ENCODE measurements around the gene CNDP2. TPM values are rescaled to one million over a fixed set of nuclear protein-coding genes. Genes with fewer than 3 reads are reported as not detected.
"Not testable (repeated sequence)": the region's sequence is repeated elsewhere in the genome, so short reads cannot be mapped to it uniquely, and the experiment has no call there.

CNDP2 gene
- total RNA-seq, 2 experiments from 2014 or later: 145 to 163 TPM

- POLR2A ChIA-PET: no interaction called here
- peaks cover 3% of the 10 kb centered on the region for H3K9me3 Mint-ChIP-seq
Observed at GRCh38 chr18:74546007-74546406, 49.8 kb downstream of the CNDP2 start.

GRCh38 chr18:74546751-74547530, 50.8 kb downstream of the CNDP2 start:
- H3K4me3 Mint-ChIP-seq: no peak overlapping the region
- H3K27ac Mint-ChIP-seq: no peak overlapping the region
- ChIA-PET POLR2A (no interaction called here), CTCF (interaction anchor here (0.7 kb wide), 1 partner anchor 28 kb away, joined by 3 read pairs; no protein-coding TSS in a partner anchor)
- H3K4me1 Mint-ChIP-seq: no peaks in the 10 kb centered on the region
- no peak for DNase-seq
- H3K9me3 Mint-ChIP-seq: peaks cover 3% of the 10 kb centered on the region
- no peaks in the 10 kb centered on the region for H3K36me3 Mint-ChIP-seq (ENCODE audit: low read depth)
- no peaks in the 10 kb centered on the region for H3K27me3 Mint-ChIP-seq

More at GRCh38 chr18:74546007-74546406, 49.8 kb downstream of the CNDP2 start:
- H3K4me3 Mint-ChIP-seq: no peak overlapping the region
- H3K27me3 Mint-ChIP-seq: no peaks in the 10 kb centered on the region
- H3K27ac Mint-ChIP-seq: no peak overlapping the region
- DNase-seq: no peak
- no peaks in the 10 kb centered on the region for H3K36me3 Mint-ChIP-seq (ENCODE audit: low read depth)
- CTCF ChIA-PET: no interaction called here
- no peaks in the 10 kb centered on the region for H3K4me1 Mint-ChIP-seq

- Mint-ChIP-seq H3K27me3 (no peaks in the 10 kb centered on the region), H3K36me3 (ENCODE audit: low read depth) (no peaks in the 10 kb centered on the region), H3K4me1 (no peaks in the 10 kb centered on the region), H3K9me3 (peaks cover 3% of the 10 kb centered on the region), H3K27ac (no peak overlapping the region), H3K4me3 (no peak overlapping the region)
- no peak for DNase-seq
- ChIA-PET POLR2A (no interaction called here), CTCF (interaction anchor here (1.4 kb wide), 1 partner anchor 350 kb away, joined by 3 read pairs; no protein-coding TSS in a partner anchor)
Observed at GRCh38 chr18:74547860-74548259, 51.7 kb downstream of the CNDP2 start.

GRCh38 chr18:74549591-74550104, 53.5 kb downstream of the CNDP2 start:
- CTCF ChIA-PET: interaction anchor here (0.7 to 1.2 kb wide), 3 partner anchors 22 to 250 kb away, joined by 3 read pairs; no protein-coding TSS in a partner anchor
- POLR2A ChIA-PET: no interaction called here

GRCh38 chr18:74550886-74551285, 54.7 kb downstream of the CNDP2 start:
- CTCF ChIA-PET: interaction anchor here (0.6 to 1.7 kb wide), 6 partner anchors 13 to 1804 kb away, joined by 3 to 7 read pairs (median 3); no protein-coding TSS in a partner anchor
- POLR2A ChIA-PET: no interaction called here
- Mint-ChIP-seq H3K36me3 (ENCODE audit: low read depth) (no peaks in the 10 kb centered on the region), H3K4me3 (no peak overlapping the region), H3K4me1 (no peaks in the 10 kb centered on the region), H3K9me3 (peaks cover 3% of the 10 kb centered on the region), H3K27me3 (peaks cover 9% of the 10 kb centered on the region), H3K27ac (no peak overlapping the region)
- DNase-seq: no peak

More at GRCh38 chr18:74549591-74550104, 53.5 kb downstream of the CNDP2 start:
- DNase-seq: no peak
- Mint-ChIP-seq H3K4me1 (no peaks in the 10 kb centered on the region), H3K36me3 (ENCODE audit: low read depth) (no peaks in the 10 kb centered on the region), H3K27me3 (peaks cover 9% of the 10 kb centered on the region), H3K27ac (no peak overlapping the region), H3K4me3 (no peak overlapping the region), H3K9me3 (peaks cover 3% of the 10 kb centered on the region)

GRCh38 chr18:74551452-74551851, 55.3 kb downstream of the CNDP2 start:
- H3K27me3 Mint-ChIP-seq: peaks cover 9% of the 10 kb centered on the region

GRCh38 chr18:74551936-74552555, 55.9 kb downstream of the CNDP2 start:
- CTCF ChIA-PET: interaction anchor here (0.7 to 1.7 kb wide), 9 partner anchors 9 to 357 kb away, joined by 3 to 7 read pairs (median 3); no protein-coding TSS in a partner anchor
- Mint-ChIP-seq H3K4me1 (no peaks in the 10 kb centered on the region), H3K36me3 (ENCODE audit: low read depth) (no peaks in the 10 kb centered on the region), H3K27ac (no peak overlapping the region), H3K4me3 (no peak overlapping the region), H3K9me3 (peaks cover 3% of the 10 kb centered on the region), H3K27me3 (peaks cover 9% of the 10 kb centered on the region)
- peak; percentile 84 for DNase-seq
- POLR2A ChIA-PET: no interaction called here

More at GRCh38 chr18:74551452-74551851, 55.3 kb downstream of the CNDP2 start:
- no peak overlapping the region for H3K4me3 Mint-ChIP-seq
- H3K9me3 Mint-ChIP-seq: peaks cover 3% of the 10 kb centered on the region
- no peaks in the 10 kb centered on the region for H3K4me1 Mint-ChIP-seq
- H3K36me3 Mint-ChIP-seq (ENCODE audit: low read depth): no peaks in the 10 kb centered on the region
- DNase-seq: no peak
- H3K27ac Mint-ChIP-seq: no peak overlapping the region
- ChIA-PET CTCF (interaction anchor here (0.8 to 1.7 kb wide), 8 partner anchors 10 to 357 kb away, joined by 3 to 7 read pairs (median 3); no protein-coding TSS in a partner anchor), POLR2A (no interaction called here)

- H3K4me1 Mint-ChIP-seq: no peaks in the 10 kb centered on the region
- H3K4me3 Mint-ChIP-seq: no peak overlapping the region
- ChIA-PET POLR2A (no interaction called here), CTCF (no interaction called here)
- no peak overlapping the region for H3K27ac Mint-ChIP-seq
- DNase-seq: no peak
- peaks cover 10% of the 10 kb centered on the region for H3K27me3 Mint-ChIP-seq
- H3K36me3 Mint-ChIP-seq (ENCODE audit: low read depth): no peaks in the 10 kb centered on the region
- no peaks in the 10 kb centered on the region for H3K9me3 Mint-ChIP-seq
Observed at GRCh38 chr18:74556126-74556525, 60.0 kb downstream of the CNDP2 start.

GRCh38 chr18:74558096-74558495, 61.9 kb downstream of the CNDP2 start:
- no peaks in the 10 kb centered on the region for H3K4me1 Mint-ChIP-seq
- peaks cover 10% of the 10 kb centered on the region for H3K27me3 Mint-ChIP-seq
- H3K27ac Mint-ChIP-seq: no peak overlapping the region
- ChIA-PET POLR2A (no interaction called here), CTCF (interaction anchor here (1.6 kb wide), 1 partner anchor 65 kb away, joined by 3 read pairs; no protein-coding TSS in a partner anchor)
- no peaks in the 10 kb centered on the region for H3K36me3 Mint-ChIP-seq (ENCODE audit: low read depth)
- no peaks in the 10 kb centered on the region for H3K9me3 Mint-ChIP-seq
- no peak overlapping the region for H3K4me3 Mint-ChIP-seq
- DNase-seq: no peak

- Mint-ChIP-seq H3K27me3 (peaks cover 6% of the 10 kb centered on the region), H3K36me3 (ENCODE audit: low read depth) (no peaks in the 10 kb centered on the region), H3K4me3 (no peak overlapping the region), H3K4me1 (no peaks in the 10 kb centered on the region), H3K9me3 (peaks cover 9% of the 10 kb centered on the region), H3K27ac (no peak overlapping the region)
- DNase-seq: no peak
- POLR2A ChIA-PET: no interaction called here
- CTCF ChIA-PET: interaction anchor here (2.2 kb wide), 1 partner anchor 10 kb away, joined by 7 read pairs; no protein-coding TSS in a partner anchor
Observed at GRCh38 chr18:74562131-74562730, 66.1 kb downstream of the CNDP2 start.

- H3K4me3 Mint-ChIP-seq: no peak overlapping the region
- POLR2A ChIA-PET: no interaction called here
- peaks cover 12% of the 10 kb centered on the region for H3K9me3 Mint-ChIP-seq
- DNase-seq: no peak
- peaks cover 4% of the 10 kb centered on the region for H3K27me3 Mint-ChIP-seq
- H3K27ac Mint-ChIP-seq: no peak overlapping the region
- H3K36me3 Mint-ChIP-seq (ENCODE audit: low read depth): no peaks in the 10 kb centered on the region
- CTCF ChIA-PET: no interaction called here
- no peaks in the 10 kb centered on the region for H3K4me1 Mint-ChIP-seq
Observed at GRCh38 chr18:74562775-74563174, 66.6 kb downstream of the CNDP2 start.

- Mint-ChIP-seq H3K9me3 (peaks cover 12% of the 10 kb centered on the region), H3K4me3 (no peak overlapping the region), H3K4me1 (no peaks in the 10 kb centered on the region), H3K36me3 (ENCODE audit: low read depth) (no peaks in the 10 kb centered on the region), H3K27me3 (peaks cover 10% of the 10 kb centered on the region), H3K27ac (no peak overlapping the region)
- CTCF ChIA-PET: no interaction called here
- POLR2A ChIA-PET: no interaction called here
- DNase-seq: no peak
Observed at GRCh38 chr18:74563999-74564398, 67.8 kb downstream of the CNDP2 start.

GRCh38 chr18:74565164-74565563, 69.0 kb downstream of the CNDP2 start:
- DNase-seq; H3K27ac Mint-ChIP-seq; CTCF ChIA-PET; H3K4me1 Mint-ChIP-seq; H3K4me3 Mint-ChIP-seq; H3K36me3 Mint-ChIP-seq (ENCODE audit: low read depth); POLR2A ChIA-PET: not testable (repeated sequence)
- peaks cover 12% of the 10 kb centered on the region for H3K9me3 Mint-ChIP-seq
- H3K27me3 Mint-ChIP-seq: peaks cover 13% of the 10 kb centered on the region
